Muscle layer of colon (tissue), 2 donors: ENCODE measurements around the gene PDSS2.

Experiments
- H3K27ac ChIP-seq: one replicate; pipeline ENCODE4 v1.7.0; 2013; ENCODE audit warnings: low read depth, mild to moderate bottlenecking, low read length, moderate library complexity
- H3K27me3 ChIP-seq, 2 donors: one replicate each; pipeline ENCODE4 v1.7.0; 2013; ENCODE audit warnings: low read length in 2 of 2, mild to moderate bottlenecking in 2 of 2; ENCODE audit not compliant: insufficient read depth in 2 of 2, control insufficient read depth in 1 of 2
- H3K36me3 ChIP-seq: one replicate; pipeline ENCODE4 v1.7.0; 2013; ENCODE audit warnings: mild to moderate bottlenecking, low read length; ENCODE audit not compliant: insufficient read depth
- H3K4me1 ChIP-seq: one replicate; pipeline ENCODE4 v1.7.0; 2013; ENCODE audit warnings: mild to moderate bottlenecking, low read length; ENCODE audit not compliant: insufficient read depth
- H3K4me3 ChIP-seq, 2 donors: one replicate each; pipeline ENCODE4 v1.7.0; 2013; ENCODE audit warnings: low read length in 2 of 2, low read depth in 1 of 2, mild to moderate bottlenecking in 1 of 2, moderate library complexity in 1 of 2
- H3K9ac ChIP-seq: one replicate; pipeline ENCODE4 v1.7.0; 2013; ENCODE audit warnings: low read length
- H3K9me3 ChIP-seq: one replicate; pipeline ENCODE4 v1.7.0; 2013; ENCODE audit warnings: mild to moderate bottlenecking, low read length
- donor health status: abdominal sarcoma.
- donor health status: Adenocarcinoma of cecum.

The PDSS2 gene

GRCh38 chr6:107331409-107332386, 127.7 kb downstream of the PDSS2 start:
- H3K9ac ChIP-seq: no peak overlapping the region
- no peaks in the 10 kb centered on the region for H3K9me3 ChIP-seq
- H3K27me3 ChIP-seq: no peaks in the 10 kb centered on the region
- H3K36me3 ChIP-seq: no peaks in the 10 kb centered on the region
- H3K27ac ChIP-seq: no peak overlapping the region
- no peak overlapping the region for H3K4me3 ChIP-seq
- H3K4me1 ChIP-seq: no peaks in the 10 kb centered on the region

DNA sequence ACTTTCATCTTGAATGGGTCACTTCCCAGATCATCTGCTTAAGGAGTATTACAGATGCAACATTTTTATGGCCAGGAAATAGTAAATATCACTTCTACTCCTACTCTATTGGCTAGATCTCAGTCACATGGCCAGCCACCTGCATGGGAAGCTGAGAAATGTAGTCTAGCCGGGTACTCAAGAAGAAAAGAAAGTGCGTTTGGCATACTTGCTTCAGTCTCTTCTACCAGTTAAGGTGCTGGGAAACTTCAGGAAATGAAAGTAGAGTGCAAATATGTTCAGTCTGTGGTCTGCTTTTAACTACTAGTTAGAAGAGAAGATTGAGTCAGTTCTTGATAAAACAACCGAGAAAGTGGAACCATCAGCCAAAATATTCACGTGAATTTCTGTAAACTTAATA, 129.2 kb downstream of the PDSS2 start:
- H3K27ac ChIP-seq: no peak overlapping the region
- no peak overlapping the region for H3K9ac ChIP-seq

GRCh38 chr6:107329063-107329860, 130.1 kb downstream of the PDSS2 start:
- Histone ChIP-seq H3K27ac (no peak overlapping the region), H3K4me3 (no peak overlapping the region)

More for the DNA sequence above, 129.2 kb downstream of the PDSS2 start:
- Histone ChIP-seq H3K4me3 (no peak overlapping the region), H3K4me1 (no peaks in the 10 kb centered on the region), H3K9me3 (no peaks in the 10 kb centered on the region), H3K27me3 (no peaks in the 10 kb centered on the region), H3K36me3 (no peaks in the 10 kb centered on the region)

DNA sequence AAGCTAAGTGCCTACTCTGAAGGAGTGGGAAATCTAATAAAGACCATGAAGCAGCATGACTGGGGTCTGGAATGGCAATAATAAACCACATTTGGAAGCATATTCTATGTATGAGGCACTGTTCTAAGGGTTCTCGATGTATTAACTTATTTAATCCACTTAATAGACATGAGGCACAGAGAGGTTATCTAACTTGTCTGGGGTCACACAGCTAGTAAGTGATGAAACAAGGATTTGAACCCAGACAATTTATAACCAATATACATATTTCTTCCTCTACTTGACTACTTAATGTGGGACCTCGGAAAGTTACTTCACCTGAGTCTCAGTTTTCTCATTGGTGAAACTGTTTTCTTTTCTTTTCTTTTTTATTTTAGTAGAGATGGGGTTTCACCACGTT, 131.3 kb downstream of the PDSS2 start:
- H3K36me3 ChIP-seq: no peaks in the 10 kb centered on the region
- no peaks in the 10 kb centered on the region for H3K4me1 ChIP-seq
- H3K27me3 ChIP-seq: no peaks in the 10 kb centered on the region
- no peaks in the 10 kb centered on the region for H3K9me3 ChIP-seq
- no peak overlapping the region for H3K27ac ChIP-seq
- H3K4me3 ChIP-seq: no peak overlapping the region
- no peak overlapping the region for H3K9ac ChIP-seq

More at GRCh38 chr6:107329063-107329860, 130.1 kb downstream of the PDSS2 start:
- no peaks in the 10 kb centered on the region for H3K4me1 ChIP-seq
- no peaks in the 10 kb centered on the region for H3K27me3 ChIP-seq
- H3K9ac ChIP-seq: no peak overlapping the region
- no peaks in the 10 kb centered on the region for H3K9me3 ChIP-seq
- H3K36me3 ChIP-seq: no peaks in the 10 kb centered on the region

DNA sequence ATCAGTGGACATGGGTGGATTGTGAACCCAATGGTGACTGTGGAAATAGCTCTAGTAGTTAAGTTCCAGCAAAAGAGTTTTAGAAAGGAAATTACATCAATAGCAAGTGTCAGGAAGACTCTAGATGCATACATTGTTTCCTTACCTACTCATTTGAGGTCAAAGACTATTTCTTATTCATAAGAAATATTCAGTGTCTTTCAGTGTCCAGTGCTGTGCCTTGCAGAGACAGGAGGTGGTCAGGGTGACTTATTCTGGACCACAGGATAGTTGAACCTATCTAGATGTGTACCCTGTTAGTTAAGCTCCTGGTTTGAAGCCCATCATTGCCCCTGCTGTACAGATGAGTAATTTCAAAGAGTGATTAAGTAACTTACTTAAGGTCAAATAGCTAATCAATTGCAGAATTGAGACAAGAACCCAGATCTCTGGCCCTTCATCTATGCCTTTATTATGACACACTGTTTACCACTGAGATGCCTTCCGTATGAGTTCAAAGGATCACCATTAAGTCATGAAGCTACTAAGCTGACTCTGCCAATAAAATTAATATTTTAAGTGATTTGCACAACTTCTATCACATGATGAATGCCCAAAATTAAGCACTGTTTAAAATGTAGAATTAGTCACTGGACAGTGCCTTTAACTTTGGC, 136.1 kb downstream of the PDSS2 start:
- Histone ChIP-seq H3K9me3 (no peaks in the 10 kb centered on the region), H3K36me3 (no peaks in the 10 kb centered on the region), H3K27ac (no peak overlapping the region), H3K4me1 (no peaks in the 10 kb centered on the region), H3K9ac (no peak overlapping the region), H3K4me3 (no peak overlapping the region), H3K27me3 (no peaks in the 10 kb centered on the region)

DNA sequence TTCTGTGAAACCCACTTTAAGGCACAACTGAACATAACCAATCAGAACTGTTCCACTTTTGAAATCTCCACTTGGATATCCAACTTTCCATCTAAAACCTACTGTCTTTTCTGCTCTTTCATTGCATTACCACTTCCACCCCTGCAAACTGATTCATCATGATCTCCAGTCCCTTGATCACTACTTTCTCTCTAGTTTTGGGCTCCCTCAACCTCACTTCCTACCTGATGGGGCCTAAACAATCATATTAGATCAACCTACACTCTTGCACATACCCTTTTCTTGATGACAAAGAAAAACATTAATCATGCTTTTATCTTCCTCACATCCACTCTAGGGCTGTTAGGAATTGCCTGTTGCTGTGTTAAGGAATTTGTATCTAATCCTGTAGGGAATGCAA, 137.6 kb downstream of the PDSS2 start:
- H3K27ac ChIP-seq: no peak overlapping the region
- no peaks in the 10 kb centered on the region for H3K36me3 ChIP-seq
- no peaks in the 10 kb centered on the region for H3K9me3 ChIP-seq
- no peak overlapping the region for H3K9ac ChIP-seq
- H3K4me1 ChIP-seq: no peaks in the 10 kb centered on the region
- H3K4me3 ChIP-seq: no peak overlapping the region
- H3K27me3 ChIP-seq: no peaks in the 10 kb centered on the region

DNA sequence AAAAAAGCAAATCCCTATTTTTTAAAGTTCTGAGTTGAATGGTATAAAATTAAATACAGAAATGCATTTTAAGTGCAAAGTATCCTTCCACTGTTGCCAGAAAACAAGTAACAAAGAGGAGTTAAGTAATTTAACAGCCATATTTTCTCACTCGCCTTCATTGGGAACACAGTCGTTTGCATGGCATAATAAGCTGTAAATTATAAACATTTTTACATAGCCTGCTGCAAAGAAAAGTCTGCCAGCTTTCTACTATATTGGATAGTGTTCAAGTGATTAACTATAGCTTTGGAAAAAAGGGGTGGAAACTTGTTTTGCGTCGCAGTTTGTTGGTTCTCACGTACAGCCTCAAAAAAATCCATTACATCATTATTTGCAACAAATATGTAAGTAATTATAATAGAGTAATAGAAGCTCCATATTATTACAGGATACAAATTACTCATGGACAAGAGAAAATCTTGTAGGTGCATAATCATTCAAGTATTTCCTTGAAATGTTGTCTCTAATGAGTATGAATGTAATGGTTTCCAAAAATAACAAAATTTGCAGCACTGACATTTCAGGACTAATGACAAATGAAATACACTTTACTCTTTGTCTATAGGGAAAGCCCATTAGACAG, 139.3 kb downstream of the PDSS2 start:
- Histone ChIP-seq H3K27ac (no peak overlapping the region), H3K9ac (no peak overlapping the region), H3K27me3 (no peaks in the 10 kb centered on the region), H3K4me1 (no peaks in the 10 kb centered on the region), H3K9me3 (no peaks in the 10 kb centered on the region), H3K36me3 (no peaks in the 10 kb centered on the region), H3K4me3 (no peak overlapping the region)

DNA sequence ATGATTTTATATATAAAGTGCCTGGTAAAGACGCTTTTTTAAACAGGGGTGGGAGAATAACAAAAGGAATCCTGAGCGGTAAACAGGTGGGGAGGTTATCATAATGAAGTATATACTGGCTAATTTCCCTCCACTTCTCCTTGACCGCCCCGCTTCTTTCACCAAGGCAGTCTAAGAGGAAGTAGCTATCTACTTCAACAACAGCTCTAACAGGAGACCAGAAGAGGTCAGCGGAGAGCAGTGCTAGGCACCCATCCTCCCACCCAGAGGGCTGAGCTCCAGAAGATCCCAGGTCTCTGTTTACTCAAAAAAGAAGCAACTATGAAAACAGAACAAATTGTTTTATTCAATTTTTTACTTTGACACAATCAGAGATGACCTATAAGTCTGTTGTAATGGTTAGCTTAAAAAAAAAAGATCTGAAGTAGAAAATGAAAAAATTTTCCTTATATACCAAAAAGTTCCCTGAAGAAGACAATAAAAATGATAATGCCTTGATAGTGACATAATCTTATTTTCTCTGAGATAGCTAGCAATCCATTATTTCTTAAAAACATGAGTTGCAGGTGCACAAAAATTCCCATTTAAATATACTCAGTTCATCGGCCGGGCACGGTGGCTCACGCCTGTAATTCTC, 141.1 kb downstream of the PDSS2 start:
- Histone ChIP-seq H3K36me3 (no peaks in the 10 kb centered on the region), H3K9me3 (no peaks in the 10 kb centered on the region), H3K27ac (no peak overlapping the region), H3K4me1 (no peaks in the 10 kb centered on the region), H3K4me3 (no peak overlapping the region), H3K27me3 (no peaks in the 10 kb centered on the region), H3K9ac (no peak overlapping the region)

GRCh38 chr6:107315114-107315513, 144.2 kb downstream of the PDSS2 start:
- no peaks in the 10 kb centered on the region for H3K36me3 ChIP-seq
- H3K9me3 ChIP-seq: no peaks in the 10 kb centered on the region
- H3K4me3 ChIP-seq: no peak overlapping the region
- no peaks in the 10 kb centered on the region for H3K4me1 ChIP-seq
- no peak overlapping the region for H3K27ac ChIP-seq
- H3K27me3 ChIP-seq: no peaks in the 10 kb centered on the region
- H3K9ac ChIP-seq: no peak overlapping the region

DNA sequence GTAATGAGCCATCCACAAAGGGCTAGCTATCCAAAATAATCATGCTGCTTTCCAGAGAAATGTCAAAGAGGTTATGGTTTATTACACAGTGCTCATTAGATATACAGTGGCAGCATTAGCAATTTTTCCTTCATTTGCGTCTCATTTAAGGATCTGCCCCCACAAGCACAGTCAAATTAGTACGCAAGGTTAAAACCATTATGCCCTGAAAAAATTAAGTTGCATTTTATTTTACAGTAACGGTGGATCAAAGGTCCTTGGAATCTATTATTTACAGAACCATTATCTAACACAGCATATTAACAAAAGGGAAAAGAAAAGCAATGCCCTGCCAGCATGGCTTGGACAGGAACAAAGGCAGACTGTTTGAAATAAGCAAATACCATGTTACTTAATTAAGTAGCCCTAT, 144.8 kb downstream of the PDSS2 start:
- H3K9me3 ChIP-seq: no peaks in the 10 kb centered on the region
- no peaks in the 10 kb centered on the region for H3K27me3 ChIP-seq
- no peak overlapping the region for H3K27ac ChIP-seq
- H3K9ac ChIP-seq: no peak overlapping the region
- no peak overlapping the region for H3K4me3 ChIP-seq
- no peaks in the 10 kb centered on the region for H3K36me3 ChIP-seq
- H3K4me1 ChIP-seq: no peaks in the 10 kb centered on the region
